Measurements from ENCODE around the gene CASQ1.

CASQ1 gene

DNA sequence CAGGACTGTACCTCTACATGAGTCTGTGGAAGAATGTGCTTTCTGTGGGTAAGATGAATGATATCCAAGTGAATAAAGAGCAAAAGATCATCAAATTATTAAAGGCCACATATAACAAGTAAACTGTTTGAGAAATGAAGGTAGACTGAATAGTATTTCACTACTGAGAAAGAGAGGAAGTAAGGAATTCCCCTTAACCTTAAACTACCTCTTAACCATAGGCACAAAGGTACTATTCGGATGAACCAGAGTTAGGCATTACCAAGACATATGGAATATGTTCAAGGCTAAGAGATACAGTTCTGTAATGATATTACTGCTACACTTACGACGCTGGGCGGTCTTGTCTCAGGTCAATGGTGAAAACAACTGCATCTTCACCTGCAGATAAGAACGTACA is 46.4 kb downstream of the CASQ1 start:
- Histone ChIP-seq H3K4me3 (ENCODE audit: low read depth, low read length) (no peak overlapping the region), H3K4me1 (ENCODE audit: control insufficient read depth, insufficient read depth, low read length) (no peaks in the 10 kb centered on the region), H3K9me3 (ENCODE audit: control insufficient read depth, insufficient read depth, low read depth, low read length) (no peaks in the 10 kb centered on the region), H3K27ac (ENCODE audit: extremely low read depth, low read depth, low read length) (no peak overlapping the region), H3K36me3 (ENCODE audit: control insufficient read depth in 2 of 2, insufficient read depth in 1 of 2, low read length in 2 of 2) (peaks cover 45 to 95% of the 10 kb centered on the region in 2 experiments)
- CTCF ChIA-PET: interaction anchor here (1.3 to 2.1 kb wide), 2 partner anchors 15 to 18 kb away, joined by 4 to 17 read pairs; no protein-coding TSS in a partner anchor
- TF ChIP-seq ZNF510 (tag by site-specific recombination; IDR thresholded peaks at IDR 0.05; ENCODE audit: insufficient replicate concordance): no peak
- no peak for TF ChIP-seq OSR2 (tag by site-specific recombination; IDR thresholded peaks at IDR 0.05)
- TF ChIP-seq, protein P1, sequence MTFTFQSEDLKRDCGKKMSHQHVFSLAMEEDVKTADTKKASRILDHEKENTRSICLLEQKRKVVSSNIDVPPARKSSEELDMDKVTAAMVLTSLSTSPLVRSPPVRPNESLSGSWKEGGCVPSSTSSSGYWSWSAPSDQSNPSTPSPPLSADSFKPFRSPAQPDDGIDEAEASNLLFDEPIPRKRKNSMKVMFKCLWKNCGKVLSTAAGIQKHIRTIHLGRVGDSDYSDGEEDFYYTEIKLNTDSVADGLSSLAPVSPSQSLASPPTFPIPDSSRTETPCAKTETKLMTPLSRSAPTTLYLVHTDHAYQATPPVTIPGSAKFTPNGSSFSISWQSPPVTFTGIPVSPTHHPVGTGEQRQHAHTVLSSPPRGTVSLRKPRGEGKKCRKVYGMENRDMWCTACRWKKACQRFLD (tag by site-specific recombination; IDR thresholded peaks at IDR 0.05): no peak
- TF ChIP-seq ZNF555 (tag by site-specific recombination; conservative IDR thresholded peaks at IDR 0.05): no peak
- TF ChIP-seq, protein P2, sequence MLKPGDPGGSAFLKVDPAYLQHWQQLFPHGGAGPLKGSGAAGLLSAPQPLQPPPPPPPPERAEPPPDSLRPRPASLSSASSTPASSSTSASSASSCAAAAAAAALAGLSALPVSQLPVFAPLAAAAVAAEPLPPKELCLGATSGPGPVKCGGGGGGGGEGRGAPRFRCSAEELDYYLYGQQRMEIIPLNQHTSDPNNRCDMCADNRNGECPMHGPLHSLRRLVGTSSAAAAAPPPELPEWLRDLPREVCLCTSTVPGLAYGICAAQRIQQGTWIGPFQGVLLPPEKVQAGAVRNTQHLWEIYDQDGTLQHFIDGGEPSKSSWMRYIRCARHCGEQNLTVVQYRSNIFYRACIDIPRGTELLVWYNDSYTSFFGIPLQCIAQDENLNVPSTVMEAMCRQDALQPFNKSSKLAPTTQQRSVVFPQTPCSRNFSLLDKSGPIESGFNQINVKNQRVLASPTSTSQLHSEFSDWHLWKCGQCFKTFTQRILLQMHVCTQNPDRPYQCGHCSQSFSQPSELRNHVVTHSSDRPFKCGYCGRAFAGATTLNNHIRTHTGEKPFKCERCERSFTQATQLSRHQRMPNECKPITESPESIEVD (tag by site-specific recombination; IDR thresholded peaks at IDR 0.05): no peak
- TF ChIP-seq, protein P3, sequence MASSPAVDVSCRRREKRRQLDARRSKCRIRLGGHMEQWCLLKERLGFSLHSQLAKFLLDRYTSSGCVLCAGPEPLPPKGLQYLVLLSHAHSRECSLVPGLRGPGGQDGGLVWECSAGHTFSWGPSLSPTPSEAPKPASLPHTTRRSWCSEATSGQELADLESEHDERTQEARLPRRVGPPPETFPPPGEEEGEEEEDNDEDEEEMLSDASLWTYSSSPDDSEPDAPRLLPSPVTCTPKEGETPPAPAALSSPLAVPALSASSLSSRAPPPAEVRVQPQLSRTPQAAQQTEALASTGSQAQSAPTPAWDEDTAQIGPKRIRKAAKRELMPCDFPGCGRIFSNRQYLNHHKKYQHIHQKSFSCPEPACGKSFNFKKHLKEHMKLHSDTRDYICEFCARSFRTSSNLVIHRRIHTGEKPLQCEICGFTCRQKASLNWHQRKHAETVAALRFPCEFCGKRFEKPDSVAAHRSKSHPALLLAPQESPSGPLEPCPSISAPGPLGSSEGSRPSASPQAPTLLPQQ (tag by site-specific recombination; IDR thresholded peaks at IDR 0.05): no peak
- no peak for TF ChIP-seq ZNF138 (tag by site-specific recombination; IDR thresholded peaks at IDR 0.05; ENCODE audit: borderline replicate concordance)
- no peak for TF ChIP-seq ZBTB20 (tag by site-specific recombination; IDR thresholded peaks at IDR 0.05)
- TF ChIP-seq YY1 (tag by site-specific recombination; IDR thresholded peaks at IDR 0.05): no peak
- TF ChIP-seq ZNF596 (tag by site-specific recombination; IDR thresholded peaks at IDR 0.05): no peak
- TF ChIP-seq, protein P4, sequence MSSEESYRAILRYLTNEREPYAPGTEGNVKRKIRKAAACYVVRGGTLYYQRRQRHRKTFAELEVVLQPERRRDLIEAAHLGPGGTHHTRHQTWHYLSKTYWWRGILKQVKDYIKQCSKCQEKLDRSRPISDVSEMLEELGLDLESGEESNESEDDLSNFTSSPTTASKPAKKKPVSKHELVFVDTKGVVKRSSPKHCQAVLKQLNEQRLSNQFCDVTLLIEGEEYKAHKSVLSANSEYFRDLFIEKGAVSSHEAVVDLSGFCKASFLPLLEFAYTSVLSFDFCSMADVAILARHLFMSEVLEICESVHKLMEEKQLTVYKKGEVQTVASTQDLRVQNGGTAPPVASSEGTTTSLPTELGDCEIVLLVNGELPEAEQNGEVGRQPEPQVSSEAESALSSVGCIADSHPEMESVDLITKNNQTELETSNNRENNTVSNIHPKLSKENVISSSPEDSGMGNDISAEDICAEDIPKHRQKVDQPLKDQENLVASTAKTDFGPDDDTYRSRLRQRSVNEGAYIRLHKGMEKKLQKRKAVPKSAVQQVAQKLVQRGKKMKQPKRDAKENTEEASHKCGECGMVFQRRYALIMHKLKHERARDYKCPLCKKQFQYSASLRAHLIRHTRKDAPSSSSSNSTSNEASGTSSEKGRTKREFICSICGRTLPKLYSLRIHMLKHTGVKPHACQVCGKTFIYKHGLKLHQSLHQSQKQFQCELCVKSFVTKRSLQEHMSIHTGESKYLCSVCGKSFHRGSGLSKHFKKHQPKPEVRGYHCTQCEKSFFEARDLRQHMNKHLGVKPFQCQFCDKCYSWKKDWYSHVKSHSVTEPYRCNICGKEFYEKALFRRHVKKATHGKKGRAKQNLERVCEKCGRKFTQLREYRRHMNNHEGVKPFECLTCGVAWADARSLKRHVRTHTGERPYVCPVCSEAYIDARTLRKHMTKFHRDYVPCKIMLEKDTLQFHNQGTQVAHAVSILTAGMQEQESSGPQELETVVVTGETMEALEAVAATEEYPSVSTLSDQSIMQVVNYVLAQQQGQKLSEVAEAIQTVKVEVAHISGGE (tag by site-specific recombination; conservative IDR thresholded peaks at IDR 0.05; ENCODE audit: low read depth): no peak
- TF ChIP-seq ZNF184 (tag by site-specific recombination; IDR thresholded peaks at IDR 0.05): no peak
- TF ChIP-seq, protein P5, sequence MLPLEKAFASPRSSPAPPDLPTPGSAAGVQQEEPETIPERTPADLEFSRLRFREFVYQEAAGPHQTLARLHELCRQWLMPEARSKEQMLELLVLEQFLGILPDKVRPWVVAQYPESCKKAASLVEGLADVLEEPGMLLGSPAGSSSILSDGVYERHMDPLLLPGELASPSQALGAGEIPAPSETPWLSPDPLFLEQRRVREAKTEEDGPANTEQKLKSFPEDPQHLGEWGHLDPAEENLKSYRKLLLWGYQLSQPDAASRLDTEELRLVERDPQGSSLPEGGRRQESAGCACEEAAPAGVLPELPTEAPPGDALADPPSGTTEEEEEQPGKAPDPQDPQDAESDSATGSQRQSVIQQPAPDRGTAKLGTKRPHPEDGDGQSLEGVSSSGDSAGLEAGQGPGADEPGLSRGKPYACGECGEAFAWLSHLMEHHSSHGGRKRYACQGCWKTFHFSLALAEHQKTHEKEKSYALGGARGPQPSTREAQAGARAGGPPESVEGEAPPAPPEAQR (tag by site-specific recombination; IDR thresholded peaks at IDR 0.05): no peak
- POLR2A ChIA-PET: no interaction called here

DNA sequence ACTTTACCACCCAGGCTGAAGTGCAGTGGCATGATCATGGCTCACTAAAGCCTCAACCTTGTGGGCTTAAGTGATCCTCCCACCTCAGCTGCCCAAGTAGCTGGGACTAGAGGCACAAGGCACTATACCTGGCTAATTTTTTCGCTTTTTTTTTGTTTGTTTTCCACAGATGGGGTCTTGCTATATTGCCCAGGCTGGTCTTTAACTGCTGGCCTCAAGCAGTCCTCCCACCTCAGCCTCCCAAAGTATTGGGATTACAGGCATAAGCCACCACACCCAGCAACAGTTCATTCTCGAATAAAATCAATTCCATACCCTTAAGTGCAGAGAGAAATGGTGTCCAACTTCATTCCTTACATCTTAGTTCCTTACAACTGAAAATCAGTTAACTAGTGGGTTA is 47.2 kb downstream of the CASQ1 start:
- Histone ChIP-seq H3K4me3 (ENCODE audit: low read depth, low read length) (no peak overlapping the region), H3K36me3 (ENCODE audit: control insufficient read depth in 2 of 2, insufficient read depth in 1 of 2, low read length in 2 of 2) (peaks cover 38 to 97% of the 10 kb centered on the region in 2 experiments), H3K9me3 (ENCODE audit: control insufficient read depth, insufficient read depth, low read depth, low read length) (no peaks in the 10 kb centered on the region), H3K4me1 (ENCODE audit: control insufficient read depth, insufficient read depth, low read length) (no peaks in the 10 kb centered on the region), H3K27ac (ENCODE audit: extremely low read depth, low read depth, low read length) (no peak overlapping the region)
- CTCF ChIA-PET: interaction anchor here (0.7 kb wide), 1 partner anchor 15 kb away, joined by 3 read pairs; no protein-coding TSS in a partner anchor
- POLR2A ChIA-PET: no interaction called here
- TF ChIP-seq ZNF121 (tag by site-specific recombination; IDR thresholded peaks at IDR 0.05): peak; percentile 89
- TF ChIP-seq, protein P6, sequence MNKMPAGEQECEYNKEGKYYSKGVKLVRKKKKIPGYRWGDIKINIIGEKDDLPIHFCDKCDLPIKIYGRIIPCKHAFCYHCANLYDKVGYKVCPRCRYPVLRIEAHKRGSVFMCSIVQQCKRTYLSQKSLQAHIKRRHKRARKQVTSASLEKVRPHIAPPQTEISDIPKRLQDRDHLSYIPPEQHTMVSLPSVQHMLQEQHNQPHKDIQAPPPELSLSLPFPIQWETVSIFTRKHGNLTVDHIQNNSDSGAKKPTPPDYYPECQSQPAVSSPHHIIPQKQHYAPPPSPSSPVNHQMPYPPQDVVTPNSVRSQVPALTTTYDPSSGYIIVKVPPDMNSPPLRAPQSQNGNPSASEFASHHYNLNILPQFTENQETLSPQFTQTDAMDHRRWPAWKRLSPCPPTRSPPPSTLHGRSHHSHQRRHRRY (tag by site-specific recombination; IDR thresholded peaks at IDR 0.05): no peak

Data from HEK293 (cell line).